ENCODE results near the gene CPA4.
"Not testable (repeated sequence)": the region's sequence is repeated elsewhere in the genome, so short reads cannot be mapped to it uniquely, and the experiment has no call there.

Gene CPA4

GRCh38 chr7:130292682-130293257, at the start of gene CPA4:
CPA4 (plus strand) TSS chr7:130293161; CDS start chr7:130293181, 20 bp downstream.
- FAIRE-seq = no peak

- FAIRE-seq = not testable (repeated sequence)
Observed at GRCh38 chr7:130243486-130243885, 49.5 kb upstream of the CPA4 start.

- not testable (repeated sequence) for FAIRE-seq
Observed at GRCh38 chr7:130246491-130246890, 46.5 kb upstream of the CPA4 start.

- not testable (repeated sequence) for FAIRE-seq
Observed at GRCh38 chr7:130248842-130249241, 44.1 kb upstream of the CPA4 start.

GRCh38 chr7:130249626-130250025, 43.3 kb upstream of the CPA4 start:
- not testable (repeated sequence) for FAIRE-seq

- no peak for FAIRE-seq
Observed at GRCh38 chr7:130254555-130254954, 38.4 kb upstream of the CPA4 start.

- FAIRE-seq = no peak
Observed at GRCh38 chr7:130256704-130257103, 36.3 kb upstream of the CPA4 start.

- FAIRE-seq = peak; percentile 94
Observed at GRCh38 chr7:130258494-130259078, 34.4 kb upstream of the CPA4 start.

- no peak for FAIRE-seq
Observed at GRCh38 chr7:130262448-130262847, 30.5 kb upstream of the CPA4 start.

- FAIRE-seq = no peak
Observed at GRCh38 chr7:130263130-130263529, 29.8 kb upstream of the CPA4 start.

GRCh38 chr7:130266258-130266960, 26.6 kb upstream of the CPA4 start, which contains the start of gene CPA2:
CPA2 (plus strand) TSS chr7:130266863; CDS start chr7:130266882, 19 bp downstream.
- FAIRE-seq = no peak

GRCh38 chr7:130266961-130267321, 26.0 kb upstream of the CPA4 start:
- FAIRE-seq = no peak

GRCh38 chr7:130268463-130269317, 24.3 kb upstream of the CPA4 start:
- FAIRE-seq = no peak

GRCh38 chr7:130269318-130269694, 23.7 kb upstream of the CPA4 start:
- no peak for FAIRE-seq

- no peak for FAIRE-seq
Observed at GRCh38 chr7:130270947-130271800, 21.8 kb upstream of the CPA4 start.

GRCh38 chr7:130272381-130273080, 20.4 kb upstream of the CPA4 start:
- no peak for FAIRE-seq

GRCh38 chr7:130273081-130273932, 19.7 kb upstream of the CPA4 start:
- no peak for FAIRE-seq

- FAIRE-seq = no peak
Observed at GRCh38 chr7:130273933-130274255, 19.1 kb upstream of the CPA4 start.

GRCh38 chr7:130274296-130274695, 18.7 kb upstream of the CPA4 start:
- FAIRE-seq = no peak

GRCh38 chr7:130274983-130275591, 17.9 kb upstream of the CPA4 start:
- FAIRE-seq = no peak
